ENCODE data around the gene DPCD. TPM values are rescaled to one million over a fixed set of nuclear protein-coding genes. Genes with fewer than 3 reads are reported as not detected.
A peak's percentile ranks its signal among the peaks of the same experiment; 100 is the strongest.
"Not testable (repeated sequence)": the region's sequence is repeated elsewhere in the genome, so short reads cannot be mapped to it uniquely, and the experiment has no call there.

The DPCD gene
- total RNA-seq, 1 donor: 46.3 TPM

DNA sequence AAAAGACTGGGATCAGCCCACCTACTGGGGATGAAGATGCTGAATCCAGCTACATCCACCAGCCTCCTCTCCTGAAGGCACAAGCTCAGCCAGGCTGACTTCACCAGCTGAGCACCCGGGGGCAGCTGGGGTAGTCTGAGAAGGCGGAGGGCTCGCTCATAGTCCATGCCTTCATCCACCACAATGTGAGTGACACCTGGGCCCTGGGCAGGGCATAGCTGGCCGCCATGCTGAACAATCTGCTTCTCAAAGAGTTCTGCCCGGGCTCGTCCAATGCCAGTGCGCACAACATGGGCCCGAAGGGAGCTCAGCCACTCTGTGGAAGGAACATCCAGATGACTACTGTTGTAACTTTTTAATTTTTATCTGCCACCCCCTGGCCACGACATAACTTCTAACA lies 2.3 kb upstream of the DPCD start:
- no peak overlapping the region for H3K4me3 ChIP-seq (ENCODE audit: low read depth, low read length)
- TF ChIP-seq, protein P1, sequence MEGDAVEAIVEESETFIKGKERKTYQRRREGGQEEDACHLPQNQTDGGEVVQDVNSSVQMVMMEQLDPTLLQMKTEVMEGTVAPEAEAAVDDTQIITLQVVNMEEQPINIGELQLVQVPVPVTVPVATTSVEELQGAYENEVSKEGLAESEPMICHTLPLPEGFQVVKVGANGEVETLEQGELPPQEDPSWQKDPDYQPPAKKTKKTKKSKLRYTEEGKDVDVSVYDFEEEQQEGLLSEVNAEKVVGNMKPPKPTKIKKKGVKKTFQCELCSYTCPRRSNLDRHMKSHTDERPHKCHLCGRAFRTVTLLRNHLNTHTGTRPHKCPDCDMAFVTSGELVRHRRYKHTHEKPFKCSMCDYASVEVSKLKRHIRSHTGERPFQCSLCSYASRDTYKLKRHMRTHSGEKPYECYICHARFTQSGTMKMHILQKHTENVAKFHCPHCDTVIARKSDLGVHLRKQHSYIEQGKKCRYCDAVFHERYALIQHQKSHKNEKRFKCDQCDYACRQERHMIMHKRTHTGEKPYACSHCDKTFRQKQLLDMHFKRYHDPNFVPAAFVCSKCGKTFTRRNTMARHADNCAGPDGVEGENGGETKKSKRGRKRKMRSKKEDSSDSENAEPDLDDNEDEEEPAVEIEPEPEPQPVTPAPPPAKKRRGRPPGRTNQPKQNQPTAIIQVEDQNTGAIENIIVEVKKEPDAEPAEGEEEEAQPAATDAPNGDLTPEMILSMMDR (IDR thresholded peaks at IDR 0.05; ENCODE audit: insufficient read depth, low read length): no peak
- no peak for DNase-seq (ENCODE audit: low read depth)

DNA sequence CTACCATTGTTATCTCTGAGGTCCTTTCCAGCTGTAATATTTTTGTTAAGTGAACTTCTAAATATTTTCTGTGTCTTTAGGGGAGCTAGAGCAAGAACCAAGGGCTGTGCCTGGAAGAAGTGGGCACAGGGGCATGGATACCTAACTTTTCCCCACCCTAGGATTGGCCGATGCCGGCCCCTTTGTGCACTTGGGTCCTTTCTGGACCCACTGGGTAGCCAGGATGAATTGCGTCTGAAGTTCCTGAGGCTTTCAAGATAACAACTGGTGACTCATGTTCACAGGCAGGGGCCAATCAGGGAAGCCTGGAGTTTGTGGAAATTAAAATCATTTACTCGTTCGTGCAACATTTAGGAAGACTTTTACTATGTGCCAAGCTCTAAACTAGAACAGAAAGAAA lies 758 bp downstream of the DPCD start:
- TF ChIP-seq, protein P1 (IDR thresholded peaks at IDR 0.05; ENCODE audit: insufficient read depth, low read length): no peak
- peak; percentile 67 for DNase-seq (ENCODE audit: low read depth)
- peak overlapping the region; percentile 98 for H3K4me3 ChIP-seq (ENCODE audit: low read depth, low read length)

DNA sequence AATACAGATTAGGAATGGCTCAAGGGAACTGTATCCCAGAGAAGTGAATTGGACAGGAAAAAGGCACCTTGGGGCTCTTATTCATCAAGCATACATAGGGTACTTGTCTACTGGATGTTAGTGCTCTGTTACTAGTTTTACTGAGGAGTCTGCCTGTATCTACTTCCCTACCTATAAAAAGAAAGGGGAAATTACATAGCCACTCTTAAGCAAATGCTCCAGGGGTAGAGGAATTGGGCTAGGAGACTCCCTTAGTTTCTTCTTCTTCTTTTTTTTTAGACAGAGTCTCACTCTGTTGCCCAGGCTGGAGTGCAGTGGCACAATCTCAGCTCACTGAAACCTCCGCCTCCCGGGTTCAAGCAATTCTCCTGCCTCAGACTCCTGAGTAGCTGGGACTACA lies 5.2 kb downstream of the DPCD start:
- not testable (repeated sequence) for H3K4me3 ChIP-seq (ENCODE audit: low read depth, low read length); DNase-seq (ENCODE audit: low read depth)

DNA sequence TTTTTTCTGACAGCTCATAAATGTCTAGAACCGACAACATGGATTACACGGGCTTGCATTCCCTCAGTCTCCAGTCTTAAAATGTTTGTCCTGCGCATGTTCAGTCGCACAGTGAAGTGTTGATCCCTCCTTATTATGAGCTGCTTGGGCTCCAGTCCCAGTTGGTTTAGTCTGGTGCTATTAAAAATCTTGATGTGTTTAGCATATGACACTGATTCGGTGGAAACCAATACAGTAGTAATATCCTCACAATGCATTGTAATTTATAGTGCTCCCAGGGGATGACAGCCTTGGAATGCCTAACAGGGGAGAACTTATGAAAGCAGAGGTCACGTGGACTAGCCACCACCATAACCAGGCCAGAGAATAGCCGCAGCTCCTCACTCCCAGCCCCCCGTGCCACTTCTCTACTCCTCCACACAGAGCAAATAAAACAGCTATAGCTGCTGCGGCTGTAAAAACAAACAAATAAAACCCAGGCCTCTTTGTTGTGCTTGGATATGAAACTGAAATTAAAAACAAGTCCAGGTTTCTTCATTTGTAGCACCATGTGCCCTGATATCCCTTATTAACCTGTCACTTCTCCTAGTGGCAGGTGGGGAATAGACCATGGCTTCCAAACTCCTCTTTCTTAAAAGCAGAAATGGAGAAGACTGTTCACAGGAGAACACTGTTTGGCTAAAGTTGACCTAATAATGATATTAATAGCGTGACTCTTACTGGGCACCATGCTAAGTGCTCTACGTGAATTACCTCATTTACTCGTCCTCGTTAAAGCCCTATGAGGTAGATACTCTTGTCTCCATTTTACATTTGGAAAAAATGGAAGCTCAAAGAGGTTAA lies 7.7 kb downstream of the DPCD start:
- TF ChIP-seq, protein P1 (IDR thresholded peaks at IDR 0.05; ENCODE audit: insufficient read depth, low read length): no peak
- no peak for DNase-seq (ENCODE audit: low read depth)
- H3K4me3 ChIP-seq (ENCODE audit: low read depth, low read length): no peak overlapping the region

- TF ChIP-seq, protein P1 (IDR thresholded peaks at IDR 0.05; ENCODE audit: insufficient read depth, low read length): no peak
- DNase-seq (ENCODE audit: low read depth): no peak
These were observed 9.2 kb downstream of the DPCD start for GRCh38 chr10:101597091-101597900.

GRCh38 chr10:101601541-101601940 lies 13.4 kb downstream of the DPCD start:
- no peak overlapping the region for H3K4me3 ChIP-seq (ENCODE audit: low read depth, low read length)
- no peak for DNase-seq (ENCODE audit: low read depth)
- TF ChIP-seq, protein P1 (IDR thresholded peaks at IDR 0.05; ENCODE audit: insufficient read depth, low read length): no peak

More at GRCh38 chr10:101597091-101597900, 9.2 kb downstream of the DPCD start:
- no peak overlapping the region for H3K4me3 ChIP-seq (ENCODE audit: low read depth, low read length)

GRCh38 chr10:101602761-101603398 lies 14.8 kb downstream of the DPCD start:
- DNase-seq (ENCODE audit: low read depth): peak; percentile 50
- TF ChIP-seq, protein P1 (IDR thresholded peaks at IDR 0.05; ENCODE audit: insufficient read depth, low read length): peak; percentile 53
- no peak overlapping the region for H3K4me3 ChIP-seq (ENCODE audit: low read depth, low read length)
